Measurements from ENCODE around the gene TECPR1.
A peak's percentile ranks its signal among the peaks of the same experiment; 100 is the strongest.

Gene TECPR1

GRCh38 chr7:98171449-98171848 lies 80.6 kb downstream of the TECPR1 start:
- no peak for DNase-seq (ENCODE audit: low read depth)
- TF ChIP-seq, protein P1, sequence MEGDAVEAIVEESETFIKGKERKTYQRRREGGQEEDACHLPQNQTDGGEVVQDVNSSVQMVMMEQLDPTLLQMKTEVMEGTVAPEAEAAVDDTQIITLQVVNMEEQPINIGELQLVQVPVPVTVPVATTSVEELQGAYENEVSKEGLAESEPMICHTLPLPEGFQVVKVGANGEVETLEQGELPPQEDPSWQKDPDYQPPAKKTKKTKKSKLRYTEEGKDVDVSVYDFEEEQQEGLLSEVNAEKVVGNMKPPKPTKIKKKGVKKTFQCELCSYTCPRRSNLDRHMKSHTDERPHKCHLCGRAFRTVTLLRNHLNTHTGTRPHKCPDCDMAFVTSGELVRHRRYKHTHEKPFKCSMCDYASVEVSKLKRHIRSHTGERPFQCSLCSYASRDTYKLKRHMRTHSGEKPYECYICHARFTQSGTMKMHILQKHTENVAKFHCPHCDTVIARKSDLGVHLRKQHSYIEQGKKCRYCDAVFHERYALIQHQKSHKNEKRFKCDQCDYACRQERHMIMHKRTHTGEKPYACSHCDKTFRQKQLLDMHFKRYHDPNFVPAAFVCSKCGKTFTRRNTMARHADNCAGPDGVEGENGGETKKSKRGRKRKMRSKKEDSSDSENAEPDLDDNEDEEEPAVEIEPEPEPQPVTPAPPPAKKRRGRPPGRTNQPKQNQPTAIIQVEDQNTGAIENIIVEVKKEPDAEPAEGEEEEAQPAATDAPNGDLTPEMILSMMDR (IDR thresholded peaks at IDR 0.05; ENCODE audit: control insufficient read depth, extremely low read depth, insufficient read depth): no peak

GRCh38 chr7:98170966-98171365 lies 81.1 kb downstream of the TECPR1 start:
- TF ChIP-seq, protein P1 (IDR thresholded peaks at IDR 0.05; ENCODE audit: control insufficient read depth, extremely low read depth, insufficient read depth): no peak
- DNase-seq (ENCODE audit: low read depth): no peak

More at GRCh38 chr7:98171449-98171848, 80.6 kb downstream of the TECPR1 start:
- H3K4me3 ChIP-seq (ENCODE audit: low read depth, low read length): no peak overlapping the region

GRCh38 chr7:98168904-98169621 lies 83.0 kb downstream of the TECPR1 start:
- TF ChIP-seq, protein P1 (IDR thresholded peaks at IDR 0.05; ENCODE audit: control insufficient read depth, extremely low read depth, insufficient read depth): no peak
- no peak for DNase-seq (ENCODE audit: low read depth)
- no peak overlapping the region for H3K4me3 ChIP-seq (ENCODE audit: low read depth, low read length)

More at GRCh38 chr7:98170966-98171365, 81.1 kb downstream of the TECPR1 start:
- no peak overlapping the region for H3K4me3 ChIP-seq (ENCODE audit: low read depth, low read length)

DNA sequence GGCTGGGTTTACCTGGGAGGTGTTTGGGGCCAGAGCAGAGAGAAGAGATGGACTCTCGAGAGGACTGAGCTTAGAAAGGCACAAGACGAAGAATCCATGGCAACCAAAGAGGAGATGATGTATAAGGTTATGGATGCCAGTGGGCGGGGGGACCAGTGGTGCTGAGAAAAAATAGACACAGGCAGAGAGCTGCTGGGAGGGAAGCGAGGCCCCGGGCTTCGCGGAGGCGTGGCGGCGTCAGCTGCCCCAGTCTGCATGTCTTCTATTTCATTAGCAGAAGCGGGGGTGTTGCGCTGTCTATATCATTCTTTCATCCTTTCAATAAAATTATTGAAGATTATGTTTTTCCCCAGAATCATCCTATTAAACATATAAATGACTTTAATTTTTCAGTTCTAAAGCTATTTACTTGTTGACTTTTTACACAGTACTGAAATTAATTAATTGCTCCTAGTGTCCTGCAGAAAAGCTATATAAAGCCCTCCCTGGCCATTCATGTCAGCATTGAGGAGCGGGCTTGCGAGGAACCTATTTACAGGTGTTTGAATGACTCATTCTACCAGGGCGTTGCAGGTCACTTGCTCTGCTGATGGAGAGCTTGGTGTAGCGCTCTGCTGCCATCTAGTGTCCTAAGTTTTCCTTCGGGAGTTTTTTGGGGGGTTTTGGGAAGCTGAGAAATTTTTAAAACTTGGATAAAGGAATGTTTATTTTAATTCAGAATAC lies 83.7 kb downstream of the TECPR1 start:
- DNase-seq (ENCODE audit: low read depth): peak; percentile 73
- H3K4me3 ChIP-seq (ENCODE audit: low read depth, low read length): no peak overlapping the region
- TF ChIP-seq, protein P1 (IDR thresholded peaks at IDR 0.05; ENCODE audit: control insufficient read depth, extremely low read depth, insufficient read depth): peak; percentile 81

- DNase-seq (ENCODE audit: low read depth): no peak
- H3K4me3 ChIP-seq (ENCODE audit: low read depth, low read length): no peak overlapping the region
- TF ChIP-seq, protein P1 (IDR thresholded peaks at IDR 0.05; ENCODE audit: control insufficient read depth, extremely low read depth, insufficient read depth): no peak
These were observed 84.4 kb downstream of the TECPR1 start for GRCh38 chr7:98167653-98168052.

GRCh38 chr7:98166668-98166970 lies 85.4 kb downstream of the TECPR1 start:
- no peak overlapping the region for H3K4me3 ChIP-seq (ENCODE audit: low read depth, low read length)
- TF ChIP-seq, protein P1 (IDR thresholded peaks at IDR 0.05; ENCODE audit: control insufficient read depth, extremely low read depth, insufficient read depth): no peak
- no peak for DNase-seq (ENCODE audit: low read depth)

All from LNCaP clone FGC (cell line).